Measurements from ENCODE around the gene TNNT1.

- no peak for TF ChIP-seq EZH2 (IDR thresholded peaks at IDR 0.05)
- TF ChIP-seq POLR2AphosphoS5 (IDR thresholded peaks at IDR 0.05; ENCODE audit: borderline replicate concordance, low read depth, low read length) = peak; percentile 3; the same call in 1 of the 2 replicates
Measured at GRCh38 chr19:55173186-55173713, 24.2 kb upstream of the TNNT1 start.

Measured in SK-N-MC (cell line).